K562 (cell line): ENCODE measurements around the gene TMSB4Y.

Source experiments
- CREB1 ChIP-seq, 2 experiments: sonication (generic) in 1 of 2; formaldehyde crosslinking in 1 of 2; IDR thresholded peaks; 2 replicates each; pipeline versions ENCODE4 v1.6.1 to v1.8.0; 2012 to 2022; ENCODE audit warnings: inconsistent platforms in 1 of 2, mild to moderate bottlenecking in 1 of 2, missing genetic modification reagents in 1 of 2, moderate library complexity in 1 of 2
- CTCF ChIP-seq, 3 experiments: IDR thresholded peaks in 2 of 3; conservative IDR thresholded peaks in 1 of 3; 2 replicates each; pipeline ENCODE4 v1.5.1; 2011 to 2012; ENCODE audit warnings: low read length in 3 of 3, mild to moderate bottlenecking in 3 of 3, control low read depth in 2 of 3, improper control_type of control experiment in 1 of 3, inconsistent platforms in 1 of 3, low read depth in 1 of 3, mixed read lengths in 1 of 3, moderate library complexity in 1 of 3; ENCODE audit not compliant: insufficient read depth in 2 of 3
- EP300 ChIP-seq: IDR thresholded peaks from 2 replicates; pipeline ENCODE4 v1.6.1; 2012; ENCODE audit warnings: low read length, improper control_type of control experiment
- EZH2 ChIP-seq: IDR thresholded peaks from 2 replicates; pipeline ENCODE4 v1.6.1; 2012; ENCODE audit warnings: low read depth, mild to moderate bottlenecking, inconsistent platforms, low read length, borderline replicate concordance
- FOS ChIP-seq: IDR thresholded peaks from 3 replicates; pipeline ENCODE4 v1.6.1; 2011; ENCODE audit not compliant: insufficient read length; ENCODE audit errors: extremely low read depth
- KLF1 ChIP-seq: fragments of 450-650 bp; IDR thresholded peaks from 2 replicates; pipeline ENCODE4 v1.6.1; 2016; ENCODE audit warnings: missing genetic modification characterization, missing compliant biosample characterization
- NUFIP1 ChIP-seq: fragments of 450-650 bp; IDR thresholded peaks from 2 replicates; pipeline ENCODE4 v1.6.1; 2018; ENCODE audit not compliant: partially characterized antibody
- SRSF1 ChIP-seq: fragments of 200-400 bp; formaldehyde crosslinking; IDR thresholded peaks from 2 replicates; pipeline ENCODE4 v1.6.1; 2017; ENCODE audit warnings: mild to moderate bottlenecking, low read depth, low read length, moderate library complexity

- TF ChIP-seq NUFIP1 (no peak), CTCF (IDR thresholded peaks at IDR 0.05 in 2 of 3, conservative IDR thresholded peaks at IDR 0.05 in 1 of 3; ENCODE audit: insufficient read depth in 2 of 3, low read depth in 1 of 3, low read length in 3 of 3) (no peak), EP300 (no peak), SRSF1 (no peak), EZH2 (no peak), CREB1 (IDR thresholded peaks at IDR 0.05) (no peak), CREB1 (CRISPR knock-in tag; IDR thresholded peaks at IDR 0.05) (no peak), FOS (no peak), KLF1 (tag) (no peak)
Measured at GRCh38 chrY:13718996-13719395, 15.3 kb downstream of the TMSB4Y start.
